Stimulated activated naive B cell treated with anti-CD40 and anti-IgM and Interleukin-4, amounts not matched to agents 10 μg/mL and 1 μg/mL and 100 μg/mL, for 72 hours (primary cell): Measurements from ENCODE around the gene TBC1D19.

Experiments
- ATAC-seq, 2 donors: fragments of 150-1000 bp; cut with Tn5 transposase; replicated peaks; 2 replicates each; pipeline ENCODE4 v1.10.0; 2021; ENCODE audit warnings: moderate library complexity in 1 of 2
- DNase-seq: peaks from one replicate; pipeline ENCODE4 v3.0.0; 2021
- H3K27ac Mint-ChIP-seq: one replicate; pipeline ENCODE4 v1.8.0; 2022; ENCODE audit warnings: mild to moderate bottlenecking, mixed read lengths
- H3K27me3 Mint-ChIP-seq, 2 donors: one replicate each; pipeline ENCODE4 v1.8.0; 2022; ENCODE audit warnings: mixed read lengths in 2 of 2
- H3K36me3 Mint-ChIP-seq, 2 donors: one replicate each; pipeline ENCODE4 v1.8.0; 2022; ENCODE audit warnings: mixed read lengths in 2 of 2, mild to moderate bottlenecking in 1 of 2
- H3K4me1 Mint-ChIP-seq, 2 donors: one replicate each; pipeline ENCODE4 v1.8.0; 2022; ENCODE audit warnings: mixed read lengths in 2 of 2, mild to moderate bottlenecking in 1 of 2
- H3K4me3 Mint-ChIP-seq, 2 donors: one replicate each; pipeline ENCODE4 v1.8.0; 2022; ENCODE audit warnings: mild to moderate bottlenecking in 2 of 2, mixed read lengths in 2 of 2, moderate library complexity in 1 of 2
- H3K9me3 Mint-ChIP-seq, 2 donors: one replicate each; pipeline ENCODE4 v1.8.0; 2022; ENCODE audit warnings: mixed read lengths in 2 of 2, mild to moderate bottlenecking in 1 of 2

TBC1D19 gene

GRCh38 chr4:26772096-26772873 is 188.4 kb downstream of the TBC1D19 start:
- no peak overlapping the region for H3K27ac Mint-ChIP-seq
- H3K4me3 Mint-ChIP-seq: no peak overlapping the region
- H3K36me3 Mint-ChIP-seq: peaks cover 8 to 21% of the 10 kb centered on the region in 2 donors
- no peaks in the 10 kb centered on the region for H3K27me3 Mint-ChIP-seq
- ATAC-seq: no peak
- H3K9me3 Mint-ChIP-seq: peaks cover 4 to 7% of the 10 kb centered on the region in 2 donors
- no peak for DNase-seq
- H3K4me1 Mint-ChIP-seq: peaks cover 0 to 2% of the 10 kb centered on the region in 2 donors

- H3K27ac Mint-ChIP-seq: no peak overlapping the region
- no peaks in the 10 kb centered on the region for H3K27me3 Mint-ChIP-seq
- no peak for DNase-seq
- H3K36me3 Mint-ChIP-seq: peaks cover 1 to 3% of the 10 kb centered on the region in 2 donors
- H3K9me3 Mint-ChIP-seq: peaks cover 0 to 2% of the 10 kb centered on the region in 2 donors
- H3K4me1 Mint-ChIP-seq: peaks cover 7 to 8% of the 10 kb centered on the region in 2 donors
- no peak for ATAC-seq
- H3K4me3 Mint-ChIP-seq: no peak overlapping the region
These were observed 195.3 kb downstream of the TBC1D19 start for GRCh38 chr4:26779224-26779623.

GRCh38 chr4:26779674-26780073 is 195.8 kb downstream of the TBC1D19 start:
- ATAC-seq: no peak
- H3K4me1 Mint-ChIP-seq: peaks cover 7 to 8% of the 10 kb centered on the region in 2 donors
- no peak overlapping the region for H3K4me3 Mint-ChIP-seq
- DNase-seq: no peak
- no peak overlapping the region for H3K27ac Mint-ChIP-seq
- no peaks in the 10 kb centered on the region for H3K27me3 Mint-ChIP-seq
- no peaks in the 10 kb centered on the region for H3K9me3 Mint-ChIP-seq
- H3K36me3 Mint-ChIP-seq: no peaks in the 10 kb centered on the region

GRCh38 chr4:26780539-26780938 is 196.7 kb downstream of the TBC1D19 start:
- no peak overlapping the region for H3K27ac Mint-ChIP-seq
- no peaks in the 10 kb centered on the region for H3K36me3 Mint-ChIP-seq
- no peaks in the 10 kb centered on the region for H3K27me3 Mint-ChIP-seq
- no peaks in the 10 kb centered on the region for H3K9me3 Mint-ChIP-seq
- DNase-seq (no peak), ATAC-seq (peak; percentile 96 to 98)
- peaks cover 7 to 9% of the 10 kb centered on the region in 2 donors for H3K4me1 Mint-ChIP-seq
- no peak overlapping the region for H3K4me3 Mint-ChIP-seq

- H3K36me3 Mint-ChIP-seq: no peaks in the 10 kb centered on the region
- no peaks in the 10 kb centered on the region for H3K27me3 Mint-ChIP-seq
- no peak overlapping the region for H3K27ac Mint-ChIP-seq
- H3K4me3 Mint-ChIP-seq: no peak overlapping the region
- no peaks in the 10 kb centered on the region for H3K9me3 Mint-ChIP-seq
- H3K4me1 Mint-ChIP-seq: peaks cover 18 to 24% of the 10 kb centered on the region in 2 donors
- DNase-seq (no peak), ATAC-seq (no peak)
These were observed 198.4 kb downstream of the TBC1D19 start for GRCh38 chr4:26782168-26782829.

- no peaks in the 10 kb centered on the region for H3K36me3 Mint-ChIP-seq
- no peaks in the 10 kb centered on the region for H3K9me3 Mint-ChIP-seq
- ATAC-seq (no peak), DNase-seq (no peak)
- no peaks in the 10 kb centered on the region for H3K27me3 Mint-ChIP-seq
- H3K4me1 Mint-ChIP-seq: peaks cover 24 to 29% of the 10 kb centered on the region in 2 donors
- H3K27ac Mint-ChIP-seq: no peak overlapping the region
- H3K4me3 Mint-ChIP-seq: no peak overlapping the region
These were observed 198.9 kb downstream of the TBC1D19 start for GRCh38 chr4:26782830-26783202.

- no peak for ATAC-seq
- Mint-ChIP-seq H3K4me3 (no peak overlapping the region), H3K4me1 (peaks cover 26 to 39% of the 10 kb centered on the region in 2 donors), H3K9me3 (no peaks in the 10 kb centered on the region), H3K36me3 (peaks cover 0 to 2% of the 10 kb centered on the region in 2 donors), H3K27ac (no peak overlapping the region), H3K27me3 (peaks cover 0 to 7% of the 10 kb centered on the region in 2 donors)
- no peak for DNase-seq
These were observed 200.5 kb downstream of the TBC1D19 start for GRCh38 chr4:26784207-26784865.

- H3K27ac Mint-ChIP-seq: no peak overlapping the region
- H3K9me3 Mint-ChIP-seq: no peaks in the 10 kb centered on the region
- peaks cover 0 to 13% of the 10 kb centered on the region in 2 donors for H3K27me3 Mint-ChIP-seq
- peaks cover 24 to 37% of the 10 kb centered on the region in 2 donors for H3K4me1 Mint-ChIP-seq
- DNase-seq: no peak
- no peak overlapping the region for H3K4me3 Mint-ChIP-seq
- no peak for ATAC-seq
- H3K36me3 Mint-ChIP-seq: peaks cover 0 to 3% of the 10 kb centered on the region in 2 donors
These were observed 201.4 kb downstream of the TBC1D19 start for GRCh38 chr4:26785312-26785711.

- H3K36me3 Mint-ChIP-seq: peaks cover 0 to 3% of the 10 kb centered on the region in 2 donors
- no peak for ATAC-seq
These were observed 201.9 kb downstream of the TBC1D19 start for GRCh38 chr4:26785810-26786209.

GRCh38 chr4:26786916-26787315 is 203.0 kb downstream of the TBC1D19 start:
- Mint-ChIP-seq H3K4me3 (no peak overlapping the region), H3K27me3 (peaks cover 0 to 24% of the 10 kb centered on the region in 2 donors), H3K27ac (no peak overlapping the region), H3K4me1 (peaks cover 20 to 32% of the 10 kb centered on the region in 2 donors), H3K9me3 (no peaks in the 10 kb centered on the region), H3K36me3 (peaks cover 0 to 6% of the 10 kb centered on the region in 2 donors)
- ATAC-seq (peak; percentile 85 to 87), DNase-seq (no peak)

More at GRCh38 chr4:26785810-26786209, 201.9 kb downstream of the TBC1D19 start:
- H3K27me3 Mint-ChIP-seq: peaks cover 0 to 13% of the 10 kb centered on the region in 2 donors
- H3K27ac Mint-ChIP-seq: no peak overlapping the region
- no peak overlapping the region for H3K4me3 Mint-ChIP-seq
- no peaks in the 10 kb centered on the region for H3K9me3 Mint-ChIP-seq
- DNase-seq: no peak
- H3K4me1 Mint-ChIP-seq: peaks cover 20 to 32% of the 10 kb centered on the region in 2 donors

GRCh38 chr4:26787461-26788340 is 203.8 kb downstream of the TBC1D19 start:
- peaks cover 0 to 6% of the 10 kb centered on the region in 2 donors for H3K36me3 Mint-ChIP-seq
- H3K4me1 Mint-ChIP-seq: peaks cover 20 to 32% of the 10 kb centered on the region in 2 donors
- DNase-seq: peak; percentile 27

GRCh38 chr4:26788341-26788733 is 204.5 kb downstream of the TBC1D19 start:
- Mint-ChIP-seq H3K27ac (no peak overlapping the region), H3K27me3 (peaks cover 0 to 24% of the 10 kb centered on the region in 2 donors), H3K4me1 (peaks cover 20 to 32% of the 10 kb centered on the region in 2 donors), H3K9me3 (no peaks in the 10 kb centered on the region), H3K36me3 (peaks cover 0 to 6% of the 10 kb centered on the region in 2 donors), H3K4me3 (no peak overlapping the region)
- ATAC-seq (peak in 1 of 2 donors; percentile 25), DNase-seq (no peak)

More at GRCh38 chr4:26787461-26788340, 203.8 kb downstream of the TBC1D19 start:
- peak; percentile 70 to 73 for ATAC-seq
- Mint-ChIP-seq H3K27ac (no peak overlapping the region), H3K9me3 (no peaks in the 10 kb centered on the region), H3K27me3 (peaks cover 0 to 24% of the 10 kb centered on the region in 2 donors), H3K4me3 (peak overlapping the region; percentile 62 to 72)

- no peak overlapping the region for H3K4me3 Mint-ChIP-seq
- H3K36me3 Mint-ChIP-seq: peaks cover 0 to 6% of the 10 kb centered on the region in 2 donors
- ATAC-seq: no peak
- no peak overlapping the region for H3K27ac Mint-ChIP-seq
- no peak for DNase-seq
- peaks cover 4 to 27% of the 10 kb centered on the region in 2 donors for H3K27me3 Mint-ChIP-seq
- peaks cover 20 to 32% of the 10 kb centered on the region in 2 donors for H3K4me1 Mint-ChIP-seq
- no peaks in the 10 kb centered on the region for H3K9me3 Mint-ChIP-seq
These were observed 205.3 kb downstream of the TBC1D19 start for GRCh38 chr4:26789208-26789607.
